ENCODE data around the gene FMO5.

FMO5 gene

DNA sequence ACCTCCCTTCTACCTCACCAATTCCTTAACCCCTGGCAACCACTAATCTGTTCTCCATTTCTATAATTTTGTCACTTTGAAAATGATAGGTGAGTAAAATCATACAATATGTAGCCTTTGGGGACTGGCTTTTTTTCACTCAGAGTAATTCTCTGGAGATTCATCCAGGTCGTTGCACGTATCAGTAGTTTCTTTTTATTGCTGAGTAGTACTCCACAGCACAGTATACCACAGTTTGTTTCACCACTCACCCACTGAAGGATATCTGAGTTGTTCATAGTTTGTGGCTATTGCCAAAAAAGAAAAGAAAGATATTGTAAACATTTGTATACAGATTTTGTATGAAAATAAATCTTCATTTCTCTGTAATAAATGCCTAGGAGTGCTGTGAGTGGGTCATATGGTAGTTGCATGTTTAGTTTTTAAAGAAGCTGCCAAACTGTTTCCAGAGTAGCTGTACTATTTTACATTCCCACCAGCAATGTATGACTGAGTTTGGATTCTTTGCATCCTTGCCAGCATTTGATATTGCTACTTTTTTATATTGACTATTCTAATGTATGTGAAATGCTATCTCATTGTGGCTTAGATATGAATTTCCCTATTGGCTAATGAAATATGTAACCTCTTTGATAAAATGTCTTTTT lies 21.0 kb upstream of the FMO5 start:
- H3K27me3 ChIP-seq, result no peaks in the 10 kb centered on the region
- TF ChIP-seq, protein P1, sequence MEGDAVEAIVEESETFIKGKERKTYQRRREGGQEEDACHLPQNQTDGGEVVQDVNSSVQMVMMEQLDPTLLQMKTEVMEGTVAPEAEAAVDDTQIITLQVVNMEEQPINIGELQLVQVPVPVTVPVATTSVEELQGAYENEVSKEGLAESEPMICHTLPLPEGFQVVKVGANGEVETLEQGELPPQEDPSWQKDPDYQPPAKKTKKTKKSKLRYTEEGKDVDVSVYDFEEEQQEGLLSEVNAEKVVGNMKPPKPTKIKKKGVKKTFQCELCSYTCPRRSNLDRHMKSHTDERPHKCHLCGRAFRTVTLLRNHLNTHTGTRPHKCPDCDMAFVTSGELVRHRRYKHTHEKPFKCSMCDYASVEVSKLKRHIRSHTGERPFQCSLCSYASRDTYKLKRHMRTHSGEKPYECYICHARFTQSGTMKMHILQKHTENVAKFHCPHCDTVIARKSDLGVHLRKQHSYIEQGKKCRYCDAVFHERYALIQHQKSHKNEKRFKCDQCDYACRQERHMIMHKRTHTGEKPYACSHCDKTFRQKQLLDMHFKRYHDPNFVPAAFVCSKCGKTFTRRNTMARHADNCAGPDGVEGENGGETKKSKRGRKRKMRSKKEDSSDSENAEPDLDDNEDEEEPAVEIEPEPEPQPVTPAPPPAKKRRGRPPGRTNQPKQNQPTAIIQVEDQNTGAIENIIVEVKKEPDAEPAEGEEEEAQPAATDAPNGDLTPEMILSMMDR (IDR thresholded peaks at IDR 0.05; ENCODE audit: low read depth, low read length), result no peak
- H3K4me3 ChIP-seq (ENCODE audit: low read depth, low read length), result no peak overlapping the region
- H3K4me1 ChIP-seq, result no peaks in the 10 kb centered on the region
- H3K9me3 ChIP-seq, result no peaks in the 10 kb centered on the region
- DNase-seq, result no peak
- H3K36me3 ChIP-seq, result no peaks in the 10 kb centered on the region

DNA sequence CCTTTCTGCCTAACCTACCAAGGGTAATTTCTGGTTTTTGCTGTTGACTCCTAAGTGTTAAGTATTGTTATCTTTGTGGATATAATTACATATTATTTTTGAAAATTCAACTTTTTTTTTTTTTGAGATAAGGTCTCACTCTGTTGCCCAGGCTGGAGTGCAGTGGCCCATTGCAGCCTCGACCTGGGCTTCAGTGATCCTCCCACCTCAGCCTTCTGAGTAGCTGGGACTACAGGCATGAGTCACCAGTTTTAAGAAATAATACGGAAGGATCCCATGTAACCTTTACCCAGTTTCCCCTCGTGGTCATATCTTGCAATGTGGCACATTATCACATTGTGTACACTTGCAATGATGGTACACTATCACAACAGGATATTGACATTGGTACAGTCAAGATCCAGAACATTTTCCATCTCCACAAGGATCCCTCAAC lies 20.5 kb upstream of the FMO5 start:
- Histone ChIP-seq H3K4me1 (no peaks in the 10 kb centered on the region), H3K27me3 (no peaks in the 10 kb centered on the region), H3K9me3 (no peaks in the 10 kb centered on the region), H3K36me3 (no peaks in the 10 kb centered on the region), H3K4me3 (ENCODE audit: low read depth, low read length) (no peak overlapping the region)
- TF ChIP-seq, protein P1 (IDR thresholded peaks at IDR 0.05; ENCODE audit: low read depth, low read length), result no peak
- DNase-seq, result no peak

DNA sequence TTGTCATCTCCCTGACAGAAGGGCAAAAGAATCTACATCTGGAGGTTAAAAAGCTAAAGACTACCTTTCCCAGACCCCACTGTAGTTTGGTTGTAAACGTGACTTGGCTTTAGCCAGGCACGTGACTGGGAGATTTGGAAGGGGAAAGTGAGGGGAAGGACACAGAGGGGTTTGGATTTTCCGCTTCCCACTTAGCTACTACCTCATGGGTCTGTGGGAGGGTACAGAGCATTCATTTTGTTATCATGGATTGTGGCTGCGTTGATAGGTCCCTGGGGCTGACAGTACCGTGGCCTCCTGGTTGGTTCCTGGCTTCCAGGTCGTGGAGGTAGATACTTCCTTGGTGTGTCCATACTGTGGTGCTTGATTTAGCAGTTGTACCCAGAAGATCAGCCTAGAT lies 20.0 kb upstream of the FMO5 start:
- Histone ChIP-seq H3K9me3 (no peaks in the 10 kb centered on the region), H3K36me3 (no peaks in the 10 kb centered on the region), H3K4me3 (ENCODE audit: low read depth, low read length) (no peak overlapping the region), H3K27me3 (no peaks in the 10 kb centered on the region), H3K4me1 (no peaks in the 10 kb centered on the region)
- DNase-seq, result no peak
- TF ChIP-seq, protein P1 (IDR thresholded peaks at IDR 0.05; ENCODE audit: low read depth, low read length), result no peak

DNA sequence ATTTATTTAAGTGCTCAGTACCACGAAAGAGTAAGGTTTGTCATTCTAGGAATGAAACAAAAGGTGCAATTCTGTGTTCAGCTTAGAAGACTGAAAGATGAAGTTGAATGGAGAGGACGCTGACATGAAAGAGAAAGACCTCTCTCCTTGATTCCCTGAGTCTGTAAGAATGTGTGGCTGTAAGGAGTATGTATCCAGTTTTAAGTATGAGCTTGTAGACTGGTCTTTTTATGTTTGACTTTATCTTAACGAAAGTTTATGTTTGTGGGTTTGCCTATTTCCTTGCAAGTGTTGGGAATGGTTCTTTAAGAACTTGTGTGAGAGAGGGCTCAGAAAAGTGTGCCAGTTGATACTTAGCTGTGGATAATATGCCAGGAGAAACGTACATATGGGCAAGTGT lies 18.7 kb upstream of the FMO5 start:
- Histone ChIP-seq H3K36me3 (no peaks in the 10 kb centered on the region), H3K9me3 (no peaks in the 10 kb centered on the region), H3K27me3 (no peaks in the 10 kb centered on the region), H3K4me3 (ENCODE audit: low read depth, low read length) (peak overlapping the region; percentile 98), H3K4me1 (no peaks in the 10 kb centered on the region)
- TF ChIP-seq, protein P1 (IDR thresholded peaks at IDR 0.05; ENCODE audit: low read depth, low read length), result no peak
- DNase-seq, result no peak

DNA sequence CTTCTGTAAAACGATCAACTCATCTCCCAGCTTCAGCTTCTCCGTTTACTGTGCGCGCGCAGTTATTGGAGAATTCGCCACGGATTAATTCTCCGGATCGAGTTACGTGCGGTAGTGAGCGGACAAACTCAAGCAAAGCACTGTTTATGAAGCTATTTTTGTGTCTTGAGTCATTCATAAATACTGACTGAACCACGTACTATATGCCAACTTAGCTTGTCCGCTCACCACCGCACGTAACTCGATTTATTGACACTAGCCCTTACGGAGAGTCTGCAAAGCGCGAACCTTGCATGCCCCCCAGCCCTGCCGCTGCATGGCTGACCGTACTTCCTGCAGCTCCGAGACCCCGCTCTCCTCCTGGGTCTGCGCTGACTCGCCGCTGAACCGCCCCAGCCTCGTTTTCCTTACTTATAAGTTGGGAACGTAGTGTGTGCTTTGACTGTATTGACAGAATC lies 18.1 kb upstream of the FMO5 start:
- Histone ChIP-seq H3K36me3 (no peaks in the 10 kb centered on the region), H3K9me3 (no peaks in the 10 kb centered on the region), H3K4me3 (ENCODE audit: low read depth, low read length) (peak overlapping the region; percentile 98), H3K27me3 (no peaks in the 10 kb centered on the region), H3K4me1 (no peaks in the 10 kb centered on the region)
- peak; percentile 45 for DNase-seq
- TF ChIP-seq, protein P1 (IDR thresholded peaks at IDR 0.05; ENCODE audit: low read depth, low read length), result no peak

DNA sequence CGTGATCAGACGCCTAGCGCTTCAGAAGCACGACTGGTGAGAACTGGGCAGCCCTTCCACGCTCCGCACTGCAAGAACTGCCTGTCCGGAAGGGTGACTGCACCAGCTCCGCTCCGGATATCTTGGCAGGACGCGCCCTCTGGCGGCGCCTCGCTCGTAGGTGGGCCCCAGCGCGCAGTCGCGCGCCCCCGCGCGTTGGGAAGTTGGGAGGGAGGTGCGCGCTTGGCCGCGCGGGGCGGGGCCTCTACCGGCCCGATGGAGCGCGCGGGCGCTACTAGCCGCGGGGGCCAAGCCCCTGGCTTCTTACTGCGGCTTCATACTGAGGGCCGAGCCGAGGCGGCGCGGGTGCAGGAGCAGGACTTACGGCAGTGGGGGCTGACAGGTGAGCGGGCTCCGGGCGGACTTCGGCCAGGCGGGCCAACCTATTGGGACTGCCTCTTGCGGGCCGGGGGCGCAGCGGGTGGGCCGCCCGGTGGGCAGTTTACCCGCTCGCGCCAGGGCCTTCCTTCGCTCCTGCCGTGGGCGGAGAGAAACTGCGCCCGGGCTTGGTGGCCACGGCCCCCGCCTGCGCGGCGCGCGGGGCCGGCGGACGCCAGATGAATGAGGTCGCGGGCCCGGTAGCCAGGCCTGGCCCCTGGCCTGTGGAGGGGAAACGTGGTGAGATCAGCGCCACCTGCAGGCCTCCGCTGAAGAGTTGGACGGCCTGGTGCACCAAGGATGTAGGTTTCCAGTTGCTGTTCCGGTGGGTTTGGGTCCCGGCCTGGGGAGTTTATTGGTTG lies 17.5 kb upstream of the FMO5 start, which contains the start of gene CHD1L:
TSS of gene CHD1L (plus strand) at position 236 of the 779 bp plus-strand sequence. CDS start at position 256, 20 bp downstream.
- DNase-seq, result peak; percentile 96
- Histone ChIP-seq H3K4me3 (ENCODE audit: low read depth, low read length) (peak within 1 kb of the TSS; percentile 98), H3K9me3 (no peaks in the 10 kb centered on the region), H3K4me1 (no peaks in the 10 kb centered on the region), H3K27me3 (no peaks in the 10 kb centered on the region), H3K36me3 (no peaks in the 10 kb centered on the region)
- TF ChIP-seq, protein P1 (IDR thresholded peaks at IDR 0.05; ENCODE audit: low read depth, low read length), result peak; percentile 84

All from BE2C (cell line).